H1 (cell line): Measurements from ENCODE around the gene BTG2. TPM values are rescaled to one million over a fixed set of nuclear protein-coding genes. Genes with fewer than 3 reads are reported as not detected.

Experiments used
- CTCF ChIA-PET: fragments of 300-600 bp; sonication (Branson Sonifier 250); formaldehyde crosslinking; loops from one replicate; lab custom pipeline; 2021; ENCODE audit not compliant: partially characterized antibody; lab: Charles Lee
- POLR2A ChIA-PET: fragments of 300-600 bp; sonication (Branson Sonifier 250); formaldehyde crosslinking; loops from one replicate; lab custom pipeline; 2021; ENCODE audit warnings: inconsistent platforms; ENCODE audit not compliant: partially characterized antibody; lab: Charles Lee
- DNase-seq, 2 experiments: peaks; one replicate each; pipeline versions ENCODE4 v3.0.0 to v3.0.0-alpha.2; 2010 to 2022; ENCODE audit warnings: low spot score in 2 of 2, low read depth in 1 of 2, mixed read lengths in 1 of 2
- FAIRE-seq: peaks from 2 replicates; lab custom pipeline; 2011; peaks lifted over from hg19 to GRCh38; lab: Jason Lieb, UNC
- H2AFZ ChIP-seq: 2 replicates; pipeline ENCODE4 v1.8.1; 2012; ENCODE audit warnings: low read length, inconsistent platforms
- H2AK5ac ChIP-seq: 2 replicates; pipeline ENCODE4 v1.6.1; 2013; ENCODE audit warnings: low read depth, low read length
- H2BK120ac ChIP-seq: replicated peaks from 2 replicates; pipeline ENCODE3; 2013; ENCODE audit warnings: low read depth, low read length, inconsistent platforms
- H2BK12ac ChIP-seq: 2 replicates; pipeline ENCODE4 v1.6.1; 2013; ENCODE audit warnings: low read depth, low read length
- H2BK15ac ChIP-seq: 2 replicates; pipeline ENCODE4 v1.6.1; 2013; ENCODE audit warnings: low read length
- H2BK20ac ChIP-seq: 2 replicates; pipeline ENCODE4 v1.6.1; 2013; ENCODE audit warnings: low read length
- H2BK5ac ChIP-seq: 2 replicates; pipeline ENCODE4 v1.6.1; 2013; ENCODE audit warnings: low read depth, low read length
- H3K14ac ChIP-seq: 2 replicates; pipeline ENCODE4 v1.6.1; 2013; ENCODE audit warnings: inconsistent platforms; ENCODE audit not compliant: insufficient read length
- H3K18ac ChIP-seq: 2 replicates; pipeline ENCODE4 v1.6.1; 2013; ENCODE audit warnings: low read length; ENCODE audit errors: extremely low read depth
- H3K23ac ChIP-seq: 2 replicates; pipeline ENCODE4 v1.6.1; 2013; ENCODE audit warnings: inconsistent platforms; ENCODE audit not compliant: insufficient read length
- H3K23me2 ChIP-seq: 2 replicates; pipeline ENCODE4 v1.6.1; 2013; ENCODE audit warnings: low read depth, low read length
- H3K27ac ChIP-seq: 2 replicates; pipeline ENCODE4 v1.6.1; 2011; ENCODE audit warnings: low read depth, low read length, inconsistent platforms
- H3K27me3 ChIP-seq, 4 experiments: replicated peaks in 1 of 4; 1 replicate in 1 of 4; 2 replicates in 3 of 4; pipeline versions ENCODE4 v1.6.1 to v1.8.1; 2011 to 2013; ENCODE audit warnings: low read length in 3 of 4, mild to moderate bottlenecking in 3 of 4, inconsistent platforms in 2 of 4, mixed read lengths in 2 of 4, moderate library complexity in 1 of 4; ENCODE audit not compliant: control insufficient read depth in 3 of 4, insufficient read depth in 3 of 4; ENCODE audit errors: extremely low read depth in 1 of 4
- H3K36me3 ChIP-seq, 4 experiments: 2 replicates each; pipeline versions ENCODE4 v1.6.1 to v1.8.1; 2011 to 2013; ENCODE audit warnings: mild to moderate bottlenecking in 4 of 4, low read length in 3 of 4, moderate library complexity in 2 of 4, control low read depth in 1 of 4, inconsistent platforms in 1 of 4; ENCODE audit not compliant: insufficient read depth in 4 of 4, control insufficient read depth in 2 of 4
- H3K4ac ChIP-seq: replicated peaks from 2 replicates; pipeline ENCODE3; 2013; ENCODE audit warnings: low read length, low read depth, mixed read lengths, inconsistent platforms; ENCODE audit not compliant: insufficient read length
- H3K4me1 ChIP-seq, 4 experiments: replicated peaks in 1 of 4; 1 replicate in 1 of 4; 2 replicates in 3 of 4; pipeline versions ENCODE4 v1.6.1 to v1.8.1; 2011 to 2013; ENCODE audit warnings: low read length in 3 of 4, inconsistent platforms in 2 of 4, mixed read lengths in 1 of 4; ENCODE audit not compliant: insufficient read depth in 4 of 4, control insufficient read depth in 3 of 4
- H3K4me2 ChIP-seq, 2 experiments: 2 replicates each; pipeline versions ENCODE4 v1.6.1 to v1.8.1; 2011 to 2013; ENCODE audit warnings: low read depth in 2 of 2, low read length in 2 of 2, control low read depth in 1 of 2, inconsistent platforms in 1 of 2, mild to moderate bottlenecking in 1 of 2; ENCODE audit not compliant: insufficient read depth in 1 of 2
- H3K4me3 ChIP-seq, 4 experiments: fragments of 200-600, 300-600 bp in 1 of 4; sonication (generic), shearing (Covaris generic), sonication (Bioruptor Twin) in 1 of 4; 2 replicates each; pipeline versions ENCODE4 v1.5.1 to v1.8.1; 2011 to 2016; ENCODE audit warnings: low read length in 4 of 4, low read depth in 3 of 4, control low read depth in 2 of 4, inconsistent platforms in 2 of 4, mild to moderate bottlenecking in 2 of 4, mixed read lengths in 1 of 4, moderate library complexity in 1 of 4; ENCODE audit not compliant: insufficient read depth in 2 of 4; ENCODE audit errors: extremely low read depth in 1 of 4
- H3K56ac ChIP-seq: replicated peaks from 2 replicates; pipeline ENCODE3; 2013; ENCODE audit warnings: low read depth, mild to moderate bottlenecking, mixed read lengths, low read length, inconsistent platforms; ENCODE audit not compliant: insufficient read length
- H3K79me1 ChIP-seq: 2 replicates; pipeline ENCODE4 v1.6.1; 2013; ENCODE audit warnings: low read depth, low read length, control low read depth
- H3K79me2 ChIP-seq, 2 experiments: 2 replicates each; pipeline versions ENCODE4 v1.6.1 to v1.8.1; 2012 to 2013; ENCODE audit warnings: low read length in 2 of 2, mild to moderate bottlenecking in 2 of 2, inconsistent platforms in 1 of 2; ENCODE audit not compliant: insufficient read depth in 2 of 2, control insufficient read depth in 1 of 2
- H3K9ac ChIP-seq, 4 experiments: replicated peaks in 1 of 4; 1 replicate in 1 of 4; 2 replicates in 3 of 4; pipeline versions ENCODE4 v1.6.1 to v1.8.1; 2011 to 2013; ENCODE audit warnings: low read depth in 3 of 4, low read length in 3 of 4, control low read depth in 2 of 4, mild to moderate bottlenecking in 2 of 4, moderate library complexity in 2 of 4, inconsistent platforms in 1 of 4; ENCODE audit errors: extremely low read depth in 1 of 4
- H3K9me3 ChIP-seq, 2 experiments: 2 replicates each; pipeline versions ENCODE4 v1.6.1 to v1.8.1; 2012 to 2013; ENCODE audit warnings: mild to moderate bottlenecking in 2 of 2, moderate library complexity in 2 of 2, control low read depth in 1 of 2, inconsistent platforms in 1 of 2, low read depth in 1 of 2, low read length in 1 of 2, mixed read lengths in 1 of 2; ENCODE audit not compliant: insufficient read depth in 2 of 2
- H4K20me1 ChIP-seq, 2 experiments: replicated peaks in 1 of 2; 2 replicates each; pipeline versions ENCODE3 to v1.8.1; 2011 to 2013; ENCODE audit warnings: inconsistent platforms in 2 of 2, low read length in 2 of 2, mild to moderate bottlenecking in 1 of 2; ENCODE audit not compliant: insufficient read depth in 2 of 2, control insufficient read depth in 1 of 2
- H4K5ac ChIP-seq: 2 replicates; pipeline ENCODE4 v1.6.1; 2013; ENCODE audit warnings: low read length, low read depth, mixed read lengths, inconsistent platforms; ENCODE audit not compliant: insufficient read length
- H4K8ac ChIP-seq: 2 replicates; pipeline ENCODE4 v1.8.0; 2013; ENCODE audit warnings: mild to moderate bottlenecking, moderate library complexity, low read length, inconsistent platforms; ENCODE audit not compliant: insufficient read depth; ENCODE audit errors: extremely low read depth
- H4K91ac ChIP-seq: replicated peaks from 2 replicates; pipeline ENCODE3; 2013; ENCODE audit warnings: low read length, mixed read lengths, inconsistent platforms; ENCODE audit not compliant: insufficient read length
- CBX5 ChIP-seq: fragments of 300-800, 300-1000 bp; sonication (generic); IDR thresholded peaks from 2 replicates; pipeline ENCODE4 v1.7.1; 2016; ENCODE audit warnings: antibody characterized with exemption, low read length, low read depth
- GABPA ChIP-seq: IDR thresholded peaks from 2 replicates; pipeline ENCODE4 v1.6.1; 2011; ENCODE audit warnings: mild to moderate bottlenecking, low read length, moderate library complexity, borderline replicate concordance; ENCODE audit not compliant: insufficient read depth
- PHF8 ChIP-seq: fragments of 200-600 bp; sonication (generic); conservative IDR thresholded peaks from 2 replicates; pipeline ENCODE4 v1.7.1; 2012; ENCODE audit warnings: low read depth, mild to moderate bottlenecking, inconsistent platforms, low read length, moderate library complexity
- SAP30 ChIP-seq: fragments of 300-600 bp; sonication (generic); IDR thresholded peaks from 2 replicates; pipeline ENCODE4 v1.7.1; 2012; ENCODE audit warnings: low read length, moderate library complexity, mild to moderate bottlenecking, inconsistent platforms; ENCODE audit not compliant: insufficient read depth, insufficient replicate concordance
- WGBS, 2 experiments: shearing (Covaris generic) in 1 of 2; methylation state at CpG; one replicate each; pipeline versions ENCODE4 v1.1.6 to v1.1.7; 2013 to 2015; ENCODE audit warnings: low lambda C conversion rate in 2 of 2, mixed read lengths in 2 of 2, inconsistent platforms in 1 of 2, low coverage in 1 of 2, missing lambda C conversion rate in 1 of 2; ENCODE audit not compliant: insufficient replicate concordance in 2 of 2, insufficient coverage in 1 of 2, insufficient read length in 1 of 2; ENCODE audit errors: extremely low coverage in 1 of 2, missing lambda C conversion rate in 1 of 2; 5-methylcytosine and 5-hydroxymethylcytosine counted together
- polyA plus RNA-seq, 7 experiments: library from polyadenylated mRNA; depleted of rRNA in 3 of 7; stranded (reverse) in 5 of 7; unstranded in 2 of 7; fragments of >200 nt in 5 of 7; fragments of 200-250 nt in 2 of 7; gene quantifications; 1 replicate in 5 of 7; 2 replicates in 1 of 7; 4 replicates in 1 of 7; pipeline versions ENCODE4 v1.2.1 to v1.2.3, GENCODE V29; 2011 to 2013; ENCODE audit warnings: missing spikeins in 2 of 7, mixed read lengths in 2 of 7
- total RNA-seq: library from RNA; stranded (reverse); fragmentation: NEBNext Ultra II Directional; extraction: Animal tissue kit (Norgen Biotek cat#: 25700); gene quantifications from 2 replicates; pipeline ENCODE4 v1.2.1, GENCODE V29; 2021

Gene BTG2
- total and polyA plus RNA-seq, 2 of the 8 experiments (the other 6 are each of a cell fraction or from before 2014, with no cell fraction given) = 4.8 to 11.0 TPM

DNA sequence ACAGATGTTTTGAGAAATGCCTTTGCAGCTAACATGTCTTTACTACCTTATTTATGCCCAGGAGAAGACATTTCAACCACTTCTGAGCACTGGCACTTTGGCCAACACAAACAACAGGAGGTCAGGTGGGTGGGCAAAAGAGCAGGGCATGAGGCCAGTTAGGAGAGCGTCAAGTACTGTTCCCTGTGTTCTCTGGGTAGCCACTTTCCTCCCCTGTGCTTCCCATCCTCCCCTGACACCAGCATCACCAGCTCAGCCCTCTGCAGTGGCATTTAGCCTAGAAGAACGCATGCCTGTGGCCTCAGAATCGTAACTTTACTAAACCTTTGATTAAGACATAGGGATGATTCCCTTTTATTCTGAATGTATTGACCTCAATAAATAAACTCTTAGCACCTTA is 18.3 kb downstream of the BTG2 start:
- Histone ChIP-seq H3K56ac (no peak overlapping the region), H2BK120ac (no peak overlapping the region), H3K27ac (no peak overlapping the region), H3K4me3 (no peak overlapping the region), H3K14ac (no peak overlapping the region), H3K4me2 (no peak overlapping the region), H3K36me3 (no peaks in the 10 kb centered on the region), H3K4ac (no peak overlapping the region), H3K79me1 (no peaks in the 10 kb centered on the region), H3K23me2 (peaks cover 4% of the 10 kb centered on the region; the same call in 1 of the 2 replicates), H4K91ac (no peak overlapping the region), H2AK5ac (0 out of 2 replicates have a peak overlapping the region, but pooled peaks have one; percentile 4), H3K9me3 (no peaks in the 10 kb centered on the region), H2BK12ac (no peak overlapping the region), H3K18ac (no peak overlapping the region), H2BK5ac (no peak overlapping the region), H4K20me1 (no peaks in the 10 kb centered on the region), H4K8ac (no peak overlapping the region), H2AFZ (no peak overlapping the region), H3K4me1 (peaks cover 4 to 33% (median 20%) of the 10 kb centered on the region in 4 experiments), H2BK15ac (no peak overlapping the region; the same call in 1 of the 2 replicates), H3K79me2 (no peaks in the 10 kb centered on the region), H2BK20ac (no peak overlapping the region), H3K27me3 (peaks cover 0 to 41% (median 17%) of the 10 kb centered on the region in 4 experiments; a peak in 5 of 7 replicates), H4K5ac (no peak overlapping the region), H3K23ac (no peak overlapping the region), H3K9ac (no peak overlapping the region)
- ChIA-PET CTCF (interaction anchor here (0.8 to 10.1 kb wide), 11 partner anchors 10 to 284 kb away, joined by 3 to 157 read pairs (median 5); no protein-coding TSS in a partner anchor), POLR2A (interaction anchor here (0.8 to 1.1 kb wide), 2 partner anchors 33 to 45 kb away, joined by 3 read pairs; no protein-coding TSS in a partner anchor)
- FAIRE-seq (no peak), DNase-seq (no peak)
- TF ChIP-seq CBX5 (no peak), GABPA (no peak), SAP30 (no peak), PHF8 (no peak)
- WGBS, 2 experiments = 77% methylated on average over 3 of the region's 3 CpGs; no CpG with 5 or more reads in 1 of the 2 experiments
